HUES6 (cell line): Measurements from ENCODE around the gene BCAS3.
A peak's percentile ranks its signal among the peaks of the same experiment; 100 is the strongest.
"Not testable (repeated sequence)": the region's sequence is repeated elsewhere in the genome, so short reads cannot be mapped to it uniquely, and the experiment has no call there.

ENCODE experiments used
- H3K27ac ChIP-seq: 2 replicates; pipeline ENCODE4 v1.7.0; 2013; ENCODE audit warnings: low read depth, mild to moderate bottlenecking, low read length, inconsistent platforms
- H3K27me3 ChIP-seq: 2 replicates; pipeline ENCODE4 v1.6.1; 2013; ENCODE audit warnings: low read length; ENCODE audit not compliant: control insufficient read depth, insufficient read depth
- H3K36me3 ChIP-seq: 2 replicates; pipeline ENCODE4 v1.6.1; 2013; ENCODE audit warnings: low read length; ENCODE audit not compliant: control insufficient read depth, insufficient read depth
- H3K4me1 ChIP-seq: 2 replicates; pipeline ENCODE4 v1.6.1; 2013; ENCODE audit warnings: low read length; ENCODE audit not compliant: control insufficient read depth, insufficient read depth
- H3K4me3 ChIP-seq: 2 replicates; pipeline ENCODE4 v1.5.1; 2013; ENCODE audit warnings: low read depth, low read length
- H3K9ac ChIP-seq: one replicate; pipeline ENCODE4 v1.6.1; 2013; ENCODE audit warnings: mild to moderate bottlenecking, low read length
- H3K9me3 ChIP-seq: 2 replicates; pipeline ENCODE4 v1.6.1; 2013; ENCODE audit warnings: low read depth, low read length; ENCODE audit not compliant: control insufficient read depth, insufficient read depth

The BCAS3 gene

GRCh38 chr17:61235001-61235826 lies 557.6 kb downstream of the BCAS3 start:
- H3K27me3 ChIP-seq: no peaks in the 10 kb centered on the region
- no peak overlapping the region for H3K27ac ChIP-seq
- H3K9me3 ChIP-seq: peaks cover 4% of the 10 kb centered on the region; the same call in 1 of the 2 replicates
- H3K4me1 ChIP-seq: peaks cover 22% of the 10 kb centered on the region
- no peak overlapping the region for H3K4me3 ChIP-seq
- no peak overlapping the region for H3K9ac ChIP-seq
- H3K36me3 ChIP-seq: no peaks in the 10 kb centered on the region

- no peak overlapping the region for H3K27ac ChIP-seq
Measured at GRCh38 chr17:61235827-61236197, 558.2 kb downstream of the BCAS3 start.

GRCh38 chr17:61237275-61237674 lies 559.6 kb downstream of the BCAS3 start:
- Histone ChIP-seq H3K4me1 (peaks cover 22% of the 10 kb centered on the region), H3K27ac (no peak overlapping the region), H3K9ac (no peak overlapping the region), H3K9me3 (peaks cover 4% of the 10 kb centered on the region; the same call in 1 of the 2 replicates), H3K27me3 (no peaks in the 10 kb centered on the region), H3K4me3 (no peak overlapping the region), H3K36me3 (no peaks in the 10 kb centered on the region)

More at GRCh38 chr17:61235827-61236197, 558.2 kb downstream of the BCAS3 start:
- no peak overlapping the region for H3K4me3 ChIP-seq
- no peak overlapping the region for H3K9ac ChIP-seq
- no peaks in the 10 kb centered on the region for H3K36me3 ChIP-seq
- no peaks in the 10 kb centered on the region for H3K27me3 ChIP-seq
- H3K4me1 ChIP-seq: peaks cover 22% of the 10 kb centered on the region
- peaks cover 4% of the 10 kb centered on the region; the same call in 1 of the 2 replicates for H3K9me3 ChIP-seq

- Histone ChIP-seq H3K9me3 (peaks cover 4% of the 10 kb centered on the region; the same call in 1 of the 2 replicates), H3K27ac (no peak overlapping the region), H3K4me3 (no peak overlapping the region), H3K9ac (no peak overlapping the region), H3K4me1 (peaks cover 22% of the 10 kb centered on the region), H3K27me3 (no peaks in the 10 kb centered on the region), H3K36me3 (no peaks in the 10 kb centered on the region)
Measured at GRCh38 chr17:61238455-61238933, 560.8 kb downstream of the BCAS3 start.

- H3K36me3 ChIP-seq: no peaks in the 10 kb centered on the region
- H3K27ac ChIP-seq: no peak overlapping the region
- H3K9me3 ChIP-seq: peaks cover 4% of the 10 kb centered on the region; the same call in 1 of the 2 replicates
- no peaks in the 10 kb centered on the region for H3K27me3 ChIP-seq
- H3K4me1 ChIP-seq: peaks cover 15% of the 10 kb centered on the region
- no peak overlapping the region for H3K9ac ChIP-seq
- no peak overlapping the region for H3K4me3 ChIP-seq
Measured at GRCh38 chr17:61239327-61239726, 561.7 kb downstream of the BCAS3 start.

GRCh38 chr17:61239953-61240352 lies 562.3 kb downstream of the BCAS3 start:
- Histone ChIP-seq H3K4me3 (no peak overlapping the region), H3K4me1 (peaks cover 13% of the 10 kb centered on the region), H3K27ac (no peak overlapping the region), H3K27me3 (no peaks in the 10 kb centered on the region), H3K9me3 (peaks cover 4% of the 10 kb centered on the region; the same call in 1 of the 2 replicates), H3K36me3 (no peaks in the 10 kb centered on the region), H3K9ac (no peak overlapping the region)

- peaks cover 4% of the 10 kb centered on the region; the same call in 1 of the 2 replicates for H3K9me3 ChIP-seq
- no peaks in the 10 kb centered on the region for H3K36me3 ChIP-seq
- no peak overlapping the region for H3K4me3 ChIP-seq
- peaks cover 10% of the 10 kb centered on the region for H3K4me1 ChIP-seq
- no peak overlapping the region for H3K27ac ChIP-seq
- no peak overlapping the region for H3K9ac ChIP-seq
- H3K27me3 ChIP-seq: no peaks in the 10 kb centered on the region
Measured at GRCh38 chr17:61240851-61241468, 563.3 kb downstream of the BCAS3 start.

- Histone ChIP-seq H3K27ac (peak overlapping the region; percentile 72; the same call in 1 of the 2 replicates), H3K4me1 (peaks cover 20% of the 10 kb centered on the region)
- not testable (repeated sequence) for H3K27me3 ChIP-seq, H3K36me3 ChIP-seq, H3K9me3 ChIP-seq, H3K9ac ChIP-seq, H3K4me3 ChIP-seq
Measured at GRCh38 chr17:61244988-61245387, 567.3 kb downstream of the BCAS3 start.

- H3K27me3 ChIP-seq: no peaks in the 10 kb centered on the region
- no peaks in the 10 kb centered on the region for H3K36me3 ChIP-seq
- peak overlapping the region; percentile 45 for H3K9ac ChIP-seq
- 0 out of 2 replicates have a peak overlapping the region, but pooled peaks have one; percentile 8 for H3K4me3 ChIP-seq
- H3K27ac ChIP-seq: peak overlapping the region; percentile 72
- H3K4me1 ChIP-seq: peaks cover 20% of the 10 kb centered on the region
- no peaks in the 10 kb centered on the region for H3K9me3 ChIP-seq
Measured at GRCh38 chr17:61245706-61246135, 568.1 kb downstream of the BCAS3 start.

GRCh38 chr17:61247439-61247838 lies 569.8 kb downstream of the BCAS3 start:
- H3K4me1 ChIP-seq: peaks cover 27% of the 10 kb centered on the region
- no peak overlapping the region for H3K9ac ChIP-seq
- no peak overlapping the region for H3K4me3 ChIP-seq
- H3K36me3 ChIP-seq: no peaks in the 10 kb centered on the region
- H3K9me3 ChIP-seq: no peaks in the 10 kb centered on the region
- H3K27ac ChIP-seq: no peak overlapping the region
- no peaks in the 10 kb centered on the region for H3K27me3 ChIP-seq

GRCh38 chr17:61248399-61248798 lies 570.7 kb downstream of the BCAS3 start:
- peaks cover 28% of the 10 kb centered on the region for H3K4me1 ChIP-seq
- no peaks in the 10 kb centered on the region for H3K9me3 ChIP-seq
- H3K9ac ChIP-seq: no peak overlapping the region
- no peaks in the 10 kb centered on the region for H3K27me3 ChIP-seq
- H3K27ac ChIP-seq: no peak overlapping the region
- H3K4me3 ChIP-seq: no peak overlapping the region
- H3K36me3 ChIP-seq: no peaks in the 10 kb centered on the region
